GM19372 (cell line): Measurements from ENCODE around the gene KRT222.

Experiments used
- ATAC-seq: cut with Tn5 transposase; IDR thresholded peaks from one replicate; pipeline ENCODE4 v1.9.1; 2021; ENCODE audit warnings: mild to moderate bottlenecking, low read depth, moderate library complexity; ENCODE audit not compliant: unreplicated experiment

The KRT222 gene

GRCh38 chr17:40664582-40665333 is at the start of gene KRT222:
Gene KRT222, minus strand, starts transcription at chr17:40665177. Its CDS starts 78 bp downstream, at chr17:40665099.
- no peak for ATAC-seq

GRCh38 chr17:40714473-40714872 is 49.5 kb upstream of the KRT222 start:
- no peak for ATAC-seq

GRCh38 chr17:40707745-40708144 is 42.8 kb upstream of the KRT222 start:
- ATAC-seq: no peak

DNA sequence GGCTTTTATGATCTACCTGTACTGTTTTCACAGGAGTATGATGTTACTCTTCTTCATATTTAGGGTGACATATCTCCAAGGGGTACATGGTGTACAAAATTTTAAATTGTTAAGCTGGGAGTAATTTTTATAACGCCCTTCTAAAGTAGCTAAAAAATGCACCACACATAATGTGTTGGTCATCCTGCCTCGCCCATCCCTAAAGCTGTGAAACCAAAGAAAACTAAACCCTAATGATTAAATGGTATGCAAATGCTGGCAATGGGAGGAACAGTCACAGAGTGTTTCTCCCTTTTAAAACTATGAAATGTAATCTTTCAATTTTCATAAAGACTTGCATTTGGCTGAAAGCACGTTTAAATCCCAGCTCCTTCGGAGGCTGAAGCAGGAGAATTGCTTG is 40.6 kb upstream of the KRT222 start:
- no peak for ATAC-seq

DNA sequence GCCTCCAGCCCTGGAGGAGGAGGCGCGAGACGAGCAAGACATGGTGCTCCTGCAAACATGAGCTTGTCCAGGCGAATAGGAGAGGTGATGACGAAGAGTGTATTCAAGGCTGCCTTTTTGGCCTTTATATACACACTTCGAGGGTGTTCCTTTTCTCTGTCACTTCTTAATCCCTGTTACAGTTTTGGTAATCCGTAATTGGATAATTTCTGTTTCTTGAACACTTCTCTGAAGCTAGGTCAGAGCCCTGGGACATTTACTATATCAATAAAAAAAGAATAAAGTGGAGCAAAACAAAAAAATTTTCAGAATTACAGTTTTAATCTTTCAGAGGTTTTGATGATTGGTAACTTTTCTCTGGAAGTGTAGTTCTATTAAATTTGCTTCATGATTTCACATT is 38.7 kb upstream of the KRT222 start, which contains the start of gene KRT24:
KRT24 (minus strand) TSS at position 101 of the 400 bp plus-strand sequence; CDS start at position 42, 59 bp downstream.
- no peak for ATAC-seq

DNA sequence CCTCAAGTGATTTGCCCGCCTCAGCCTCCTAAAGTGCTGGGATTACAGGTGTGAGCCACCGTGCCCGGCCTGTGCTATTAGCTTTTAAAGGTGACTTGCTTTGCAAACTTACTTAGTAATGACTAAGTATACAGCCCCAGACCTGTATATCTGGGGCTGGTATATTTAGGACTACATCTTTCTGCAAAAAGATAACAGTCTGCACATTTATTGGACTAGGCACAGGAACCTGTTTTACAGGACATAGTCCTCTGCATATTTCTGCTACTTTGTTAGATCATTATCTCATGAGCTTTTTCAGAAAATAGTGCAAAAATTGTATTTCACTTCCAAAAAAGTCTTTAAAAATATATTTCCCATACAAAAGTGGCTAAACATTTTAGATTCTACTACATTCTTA is 37.3 kb upstream of the KRT222 start:
- ATAC-seq: no peak

GRCh38 chr17:40699853-40700252 is 34.9 kb upstream of the KRT222 start:
- no peak for ATAC-seq

- ATAC-seq: no peak
Measured at GRCh38 chr17:40699371-40699770, 34.4 kb upstream of the KRT222 start.

GRCh38 chr17:40697297-40697696 is 32.3 kb upstream of the KRT222 start:
- ATAC-seq: no peak

GRCh38 chr17:40696651-40697072 is 31.7 kb upstream of the KRT222 start:
- ATAC-seq: no peak

DNA sequence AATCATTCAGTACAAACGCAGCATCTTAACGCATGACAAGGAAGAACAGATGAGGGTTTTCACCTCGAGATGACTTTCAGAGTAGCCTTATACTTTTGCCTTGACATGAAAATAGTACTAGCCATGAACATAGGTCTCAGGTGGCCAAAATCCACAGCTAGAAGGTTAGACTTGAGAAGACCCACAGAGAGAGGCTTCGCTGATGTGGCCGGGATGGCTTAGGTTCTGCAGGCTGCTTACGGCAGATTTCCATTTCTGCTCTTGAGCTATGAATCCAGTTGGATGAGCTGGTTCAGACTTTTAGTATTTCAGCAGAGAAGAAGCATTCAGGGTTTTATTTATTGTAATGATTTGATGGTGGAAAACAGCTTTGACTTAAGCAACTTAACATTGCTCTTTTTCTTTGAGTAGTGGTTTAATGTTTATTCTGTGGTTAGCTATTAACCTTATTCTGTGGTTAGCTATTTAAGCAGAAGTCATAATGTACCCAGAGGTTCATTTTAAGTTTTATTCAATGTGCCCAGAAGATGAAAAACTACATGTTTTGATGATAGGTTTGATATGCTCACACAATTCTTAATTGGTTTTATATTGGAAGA is 31.0 kb upstream of the KRT222 start:
- ATAC-seq: no peak

DNA sequence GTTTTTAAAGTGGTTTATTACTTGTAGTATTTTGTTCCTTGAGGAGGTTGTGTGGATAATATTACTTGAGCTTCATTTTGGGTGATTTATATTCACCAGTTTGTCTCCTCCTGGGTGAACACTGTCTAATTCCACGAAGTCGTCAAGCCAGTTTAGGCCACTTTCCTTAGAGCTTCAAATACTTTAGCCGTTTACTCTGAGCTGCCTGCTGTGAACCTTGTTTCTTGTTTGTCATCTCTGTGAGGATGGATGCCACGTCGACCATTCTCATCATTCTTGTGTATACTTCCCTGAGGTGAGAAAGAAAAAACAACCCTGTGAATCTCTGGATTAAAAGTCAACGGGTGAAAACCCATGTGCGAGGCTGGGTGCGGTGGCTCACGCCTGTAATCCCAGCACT is 29.6 kb upstream of the KRT222 start:
- no peak for ATAC-seq

- no peak for ATAC-seq
Measured at GRCh38 chr17:40687106-40687505, 22.1 kb upstream of the KRT222 start.

DNA sequence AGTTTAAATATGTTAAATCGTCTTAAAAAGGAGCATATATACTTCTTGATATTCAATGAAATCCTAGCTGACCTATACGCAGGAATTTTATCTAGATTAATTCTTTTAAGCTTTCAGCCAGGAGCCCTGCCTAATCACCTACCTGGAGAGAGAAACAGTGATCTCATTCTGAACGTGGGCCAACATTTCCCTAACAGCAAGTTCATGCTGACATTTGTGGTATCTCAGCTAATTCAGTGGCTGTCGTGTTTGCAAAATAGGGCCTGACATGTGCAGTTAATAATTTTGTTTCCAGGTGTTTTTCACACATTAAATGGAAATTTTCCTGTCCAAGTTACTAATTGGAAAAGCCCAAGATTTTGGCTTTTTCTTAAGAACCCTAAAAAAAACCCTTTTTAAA is 21.2 kb upstream of the KRT222 start:
- ATAC-seq: no peak

DNA sequence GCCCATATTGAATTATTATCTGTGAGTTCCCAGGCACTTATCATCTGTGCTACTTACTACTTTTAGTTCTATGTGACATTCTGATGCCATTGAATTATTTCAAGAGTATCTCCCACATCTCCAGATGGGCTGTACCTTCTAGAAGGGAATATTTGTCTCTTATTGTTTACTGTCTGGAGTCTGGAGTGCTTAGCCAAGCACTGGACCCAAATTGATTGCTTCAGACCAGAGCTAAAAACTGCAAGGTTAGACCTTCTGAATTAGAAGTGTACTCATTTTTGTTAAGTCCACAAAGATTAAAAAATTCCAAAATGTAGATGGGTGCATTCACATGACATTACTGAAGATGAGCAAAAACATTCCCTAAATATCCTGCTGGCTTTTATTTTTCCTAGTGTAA is 16.0 kb upstream of the KRT222 start:
- no peak for ATAC-seq

GRCh38 chr17:40679523-40679907 is 14.5 kb upstream of the KRT222 start:
- ATAC-seq: no peak

DNA sequence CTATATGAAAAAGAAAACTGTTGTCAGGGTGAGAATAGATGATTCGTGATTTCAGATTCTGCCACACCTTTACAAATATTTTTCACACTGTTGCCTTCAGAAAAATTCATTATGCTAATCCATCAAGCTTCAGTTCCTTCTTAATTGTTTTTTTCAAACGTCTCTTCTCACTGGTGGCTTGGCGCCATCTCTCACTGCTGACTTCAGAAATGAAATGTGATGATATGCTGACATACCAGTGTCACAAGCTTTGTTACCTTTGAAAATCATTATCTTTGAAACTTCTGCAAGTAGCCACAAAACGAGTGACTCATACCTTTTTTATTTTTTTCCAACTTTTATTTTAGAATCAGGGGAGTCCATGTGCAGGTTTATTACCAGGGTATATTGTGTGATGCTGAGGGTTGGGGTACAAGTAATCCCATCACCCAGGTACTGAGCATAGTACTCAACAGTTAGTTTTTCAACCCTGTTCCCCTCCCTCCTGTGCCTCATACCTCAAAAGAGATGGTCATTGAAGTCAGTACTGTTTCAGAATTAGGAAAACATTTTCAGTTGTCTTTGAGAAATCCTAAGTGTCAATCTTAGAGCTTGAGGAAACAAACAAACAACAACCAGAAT is 14.0 kb upstream of the KRT222 start:
- ATAC-seq: no peak

GRCh38 chr17:40675905-40676304 is 10.9 kb upstream of the KRT222 start:
- no peak for ATAC-seq

DNA sequence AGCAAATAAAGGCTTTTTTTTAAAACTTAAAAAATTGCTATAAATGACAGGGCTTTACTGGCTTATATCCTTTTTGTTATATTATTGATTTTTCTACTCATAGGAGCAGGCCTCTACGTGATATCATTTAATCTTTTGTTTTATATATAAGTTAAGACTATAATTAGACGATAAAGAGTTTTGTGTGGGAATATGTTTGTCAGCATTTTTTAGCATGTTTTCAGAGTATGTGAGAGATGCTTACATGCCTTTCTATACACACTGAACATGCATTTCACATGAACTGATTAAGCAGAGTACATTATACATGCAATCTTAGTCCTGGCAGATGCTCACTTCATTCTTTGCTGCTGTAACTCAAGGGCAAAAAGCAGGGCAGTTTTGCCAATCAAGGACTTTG is 7.7 kb upstream of the KRT222 start:
- no peak for ATAC-seq

- no peak for ATAC-seq
Measured at GRCh38 chr17:40671282-40671681, 6.3 kb upstream of the KRT222 start.

GRCh38 chr17:40666331-40666730 is 1.4 kb upstream of the KRT222 start:
- ATAC-seq: no peak

- ATAC-seq: no peak
Measured at GRCh38 chr17:40663252-40663651, 1.7 kb downstream of the KRT222 start.
